IPS-15b (cell line): ENCODE measurements around the gene LGR5.

ENCODE experiments used
- H3K27me3 ChIP-seq: one replicate; pipeline ENCODE4 v1.6.1; 2013; ENCODE audit warnings: low read length; ENCODE audit not compliant: control insufficient read depth, insufficient read depth
- H3K36me3 ChIP-seq: one replicate; pipeline ENCODE4 v1.6.1; 2013; ENCODE audit warnings: low read length; ENCODE audit not compliant: control insufficient read depth, insufficient read depth
- H3K4me1 ChIP-seq: one replicate; pipeline ENCODE4 v1.6.1; 2013; ENCODE audit warnings: mild to moderate bottlenecking, low read length; ENCODE audit not compliant: control insufficient read depth, insufficient read depth
- H3K4me3 ChIP-seq: one replicate; pipeline ENCODE4 v1.5.1; 2013; ENCODE audit warnings: low read depth, low read length
- H3K9ac ChIP-seq: one replicate; pipeline ENCODE4 v1.6.1; 2013; ENCODE audit warnings: low read depth, mild to moderate bottlenecking, low read length
- H3K9me3 ChIP-seq: one replicate; pipeline ENCODE4 v1.6.1; 2013; ENCODE audit warnings: mild to moderate bottlenecking, low read length; ENCODE audit not compliant: control insufficient read depth, insufficient read depth

Gene LGR5

DNA sequence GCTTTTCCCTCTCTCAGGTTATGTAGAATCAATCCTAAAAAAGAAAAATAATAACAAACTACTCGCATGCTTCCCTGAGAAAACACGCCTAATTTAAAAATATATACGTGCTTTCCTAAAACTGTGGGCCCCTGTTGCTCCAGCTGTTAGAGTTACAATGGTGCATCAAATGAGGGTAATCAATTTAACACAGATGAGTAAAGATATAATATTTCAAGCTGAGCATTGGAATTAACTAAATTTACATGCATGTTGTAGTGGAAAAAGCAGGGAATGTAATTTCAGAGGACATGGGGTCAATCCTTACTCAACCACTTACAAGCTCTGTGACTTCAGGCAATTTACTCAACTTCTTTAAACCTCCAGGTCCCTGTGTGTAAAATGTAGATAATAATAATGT lies 22.4 kb upstream of the LGR5 start:
- Histone ChIP-seq H3K9me3 (no peaks in the 10 kb centered on the region), H3K4me1 (no peaks in the 10 kb centered on the region), H3K27me3 (no peaks in the 10 kb centered on the region), H3K4me3 (no peak overlapping the region), H3K36me3 (no peaks in the 10 kb centered on the region), H3K9ac (no peak overlapping the region)

DNA sequence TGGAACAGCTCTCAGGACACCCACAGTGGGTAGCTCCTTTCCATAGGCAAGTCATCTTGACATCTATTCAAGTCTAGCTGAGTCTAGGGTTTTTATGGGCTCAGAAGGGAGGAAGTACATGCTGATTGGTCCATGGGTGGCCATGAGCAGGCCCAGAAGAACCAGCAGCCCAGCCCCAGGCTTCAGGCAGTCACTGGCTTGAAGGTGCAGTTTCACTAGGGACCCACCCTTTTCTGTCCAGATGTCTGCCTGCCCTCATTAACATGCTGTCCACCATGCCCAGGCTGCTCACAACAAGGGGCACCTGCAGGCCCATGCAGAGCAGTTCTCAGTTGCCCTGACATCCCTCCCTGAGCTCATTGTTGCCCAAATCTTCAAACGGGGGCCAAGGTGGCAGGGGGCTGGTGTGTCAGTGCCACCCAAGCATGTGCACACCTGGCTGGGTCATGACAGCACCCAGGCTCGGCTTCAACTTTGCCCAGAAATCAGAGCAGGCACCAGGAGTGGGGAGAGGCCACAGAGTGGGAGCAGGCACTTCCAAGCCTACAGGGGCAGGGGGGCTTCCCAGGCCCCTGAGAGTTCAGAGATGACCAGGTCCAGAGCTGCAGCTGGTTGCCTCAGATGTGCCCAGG lies 18.7 kb upstream of the LGR5 start:
- Histone ChIP-seq H3K36me3 (no peaks in the 10 kb centered on the region), H3K4me1 (no peaks in the 10 kb centered on the region), H3K9me3 (no peaks in the 10 kb centered on the region), H3K27me3 (no peaks in the 10 kb centered on the region), H3K4me3 (no peak overlapping the region), H3K9ac (no peak overlapping the region)

DNA sequence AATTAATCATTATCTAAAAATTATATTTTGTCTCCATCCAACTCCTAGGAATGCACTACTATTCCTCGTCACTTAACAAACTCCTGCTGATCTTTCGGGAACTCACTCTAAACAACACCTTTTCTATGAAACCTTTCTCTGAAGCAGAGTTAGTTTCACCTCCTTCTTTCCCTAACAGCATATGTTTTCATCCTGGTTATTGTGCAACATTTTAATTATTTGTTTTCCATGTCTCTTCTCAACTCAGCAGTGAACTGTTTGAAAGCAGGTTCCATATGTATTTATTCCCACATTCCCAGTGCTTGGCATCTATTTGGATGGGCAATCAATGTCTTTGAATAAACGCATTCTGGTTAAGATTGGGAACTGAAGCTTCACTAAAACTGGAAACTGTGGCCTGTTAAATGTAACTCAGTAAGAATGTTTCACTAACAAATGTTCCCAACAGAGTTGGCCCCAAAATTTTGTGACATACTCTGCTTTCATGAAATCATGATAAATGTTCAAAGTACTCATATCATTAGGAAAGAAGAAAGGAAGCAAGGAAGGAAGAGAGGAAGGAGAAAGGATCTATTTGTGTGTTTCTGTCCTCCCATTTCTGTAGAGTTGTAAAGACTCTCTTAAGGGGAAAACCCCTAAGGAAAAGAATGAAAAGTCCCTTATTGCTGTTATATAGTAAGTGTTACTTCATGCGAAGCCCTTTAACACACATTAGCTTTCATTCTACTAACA lies 13.9 kb upstream of the LGR5 start:
- Histone ChIP-seq H3K36me3 (no peaks in the 10 kb centered on the region), H3K27me3 (no peaks in the 10 kb centered on the region), H3K4me1 (no peaks in the 10 kb centered on the region), H3K9ac (no peak overlapping the region), H3K4me3 (no peak overlapping the region), H3K9me3 (no peaks in the 10 kb centered on the region)

- Histone ChIP-seq H3K4me1 (no peaks in the 10 kb centered on the region), H3K9ac (no peak overlapping the region), H3K4me3 (no peak overlapping the region), H3K36me3 (no peaks in the 10 kb centered on the region), H3K9me3 (no peaks in the 10 kb centered on the region), H3K27me3 (no peaks in the 10 kb centered on the region)
Observed at GRCh38 chr12:71426300-71427047, 13.1 kb upstream of the LGR5 start.

DNA sequence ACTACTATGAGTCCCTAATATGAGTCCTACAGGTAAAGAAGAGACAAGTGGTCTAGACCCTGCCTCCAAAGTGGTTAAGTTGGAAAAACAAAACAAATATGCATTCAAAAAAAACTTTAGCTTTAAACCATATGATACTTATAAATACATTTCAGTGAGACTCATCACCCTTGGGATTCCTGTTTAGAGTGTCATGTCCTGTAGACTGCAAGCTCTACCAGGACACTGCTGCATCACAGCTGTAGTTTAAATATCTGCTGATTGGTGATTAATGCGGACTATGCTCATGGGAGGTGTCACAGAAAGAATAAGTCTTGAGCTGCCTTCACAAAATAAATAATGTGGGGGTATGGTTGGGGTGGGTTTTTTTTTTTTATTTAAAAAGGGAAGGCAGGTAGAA lies 8.8 kb upstream of the LGR5 start:
- Histone ChIP-seq H3K9ac (no peak overlapping the region), H3K27me3 (no peaks in the 10 kb centered on the region), H3K36me3 (no peaks in the 10 kb centered on the region)

GRCh38 chr12:71431991-71432390 lies 7.6 kb upstream of the LGR5 start:
- Histone ChIP-seq H3K9ac (no peak overlapping the region), H3K27me3 (peaks cover under 1% of the 10 kb centered on the region)

More for the DNA sequence above, 8.8 kb upstream of the LGR5 start:
- H3K9me3 ChIP-seq, result peaks cover 3% of the 10 kb centered on the region
- H3K4me3 ChIP-seq, result no peak overlapping the region
- H3K4me1 ChIP-seq, result no peaks in the 10 kb centered on the region

DNA sequence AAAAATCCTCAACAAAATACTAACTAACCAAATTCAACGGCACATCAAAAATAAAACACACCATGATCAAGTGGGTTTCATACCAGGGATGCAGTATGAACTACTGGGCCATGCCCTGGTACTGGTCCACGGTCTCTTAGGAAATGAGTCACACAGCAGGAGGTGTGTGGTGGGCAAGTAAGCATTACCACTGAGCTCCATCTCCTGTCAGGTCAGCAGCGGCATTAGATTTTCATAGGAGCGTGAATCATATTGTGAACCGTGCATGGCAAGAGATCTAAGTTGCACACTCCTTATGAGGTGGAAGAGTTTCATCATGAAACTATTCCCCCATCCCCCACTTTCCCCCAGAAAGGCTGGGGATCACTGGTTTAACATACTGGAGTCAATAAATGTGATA lies 6.7 kb upstream of the LGR5 start:
- no peak overlapping the region for H3K4me3 ChIP-seq
- no peak overlapping the region for H3K9ac ChIP-seq
- peaks cover 9% of the 10 kb centered on the region for H3K9me3 ChIP-seq
- no peaks in the 10 kb centered on the region for H3K4me1 ChIP-seq
- H3K36me3 ChIP-seq, result no peaks in the 10 kb centered on the region
- peaks cover 10% of the 10 kb centered on the region for H3K27me3 ChIP-seq

More at GRCh38 chr12:71431991-71432390, 7.6 kb upstream of the LGR5 start:
- Histone ChIP-seq H3K4me3 (no peak overlapping the region), H3K36me3 (no peaks in the 10 kb centered on the region), H3K9me3 (peaks cover 9% of the 10 kb centered on the region), H3K4me1 (no peaks in the 10 kb centered on the region)

GRCh38 chr12:71436696-71437095 lies 2.9 kb upstream of the LGR5 start:
- H3K4me3 ChIP-seq, result no peak overlapping the region
- H3K9ac ChIP-seq, result no peak overlapping the region
- no peaks in the 10 kb centered on the region for H3K36me3 ChIP-seq
- H3K27me3 ChIP-seq, result peaks cover 48% of the 10 kb centered on the region
- peaks cover 9% of the 10 kb centered on the region for H3K9me3 ChIP-seq
- H3K4me1 ChIP-seq, result no peaks in the 10 kb centered on the region

DNA sequence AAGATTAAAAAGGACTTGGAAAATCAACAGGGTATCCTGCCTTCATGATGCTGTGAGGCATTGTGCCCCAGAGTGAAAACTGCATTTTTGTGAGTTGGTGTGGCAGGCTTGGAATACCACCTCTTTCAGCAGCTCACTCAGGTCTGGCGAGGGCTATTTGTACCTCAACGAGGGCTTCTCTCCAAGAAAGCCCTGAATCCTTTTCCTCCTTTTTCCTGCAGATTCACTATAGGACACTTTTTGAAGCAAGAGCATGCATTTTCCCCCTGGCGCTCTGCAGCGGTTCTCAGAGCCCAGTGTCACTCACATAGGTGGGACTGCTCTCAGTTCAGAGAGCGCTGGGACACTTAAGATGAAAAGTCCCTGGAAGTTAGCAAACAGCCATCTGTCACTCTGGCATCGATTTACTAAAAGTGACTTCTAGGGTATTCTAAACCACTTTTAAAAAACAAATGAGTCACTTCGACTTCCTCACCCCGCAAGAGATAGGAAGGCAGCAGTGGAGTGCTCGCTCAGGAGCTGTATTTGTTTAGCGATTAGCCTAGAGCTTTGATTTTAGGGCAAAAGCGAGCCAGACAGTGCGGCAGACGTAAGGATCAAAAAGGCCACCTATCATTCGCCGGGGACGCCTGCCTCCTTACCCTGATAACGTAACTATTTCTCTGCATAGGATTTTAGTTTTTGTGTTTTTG lies 782 bp upstream of the LGR5 start:
- Histone ChIP-seq H3K4me3 (peak overlapping the region; percentile 65), H3K27me3 (peaks cover 66% of the 10 kb centered on the region), H3K9ac (no peak overlapping the region), H3K9me3 (peaks cover 9% of the 10 kb centered on the region), H3K4me1 (no peaks in the 10 kb centered on the region), H3K36me3 (no peaks in the 10 kb centered on the region)

DNA sequence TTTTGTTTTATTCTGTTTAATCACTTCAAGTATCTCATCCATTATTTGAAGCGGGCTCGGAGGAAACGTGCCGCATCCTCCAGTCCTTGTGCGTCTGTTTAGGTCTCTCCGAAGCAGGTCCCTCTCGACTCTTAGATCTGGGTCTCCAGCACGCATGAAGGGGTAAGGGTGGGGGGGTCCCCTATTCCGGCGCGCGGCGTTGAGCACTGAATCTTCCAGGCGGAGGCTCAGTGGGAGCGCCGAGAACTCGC lies 311 bp upstream of the LGR5 start:
- peaks cover 66% of the 10 kb centered on the region for H3K27me3 ChIP-seq
- no peaks in the 10 kb centered on the region for H3K4me1 ChIP-seq
- H3K9me3 ChIP-seq, result peaks cover 9% of the 10 kb centered on the region
- H3K4me3 ChIP-seq, result peak overlapping the region; percentile 65
- H3K36me3 ChIP-seq, result no peaks in the 10 kb centered on the region
- H3K9ac ChIP-seq, result no peak overlapping the region

GRCh38 chr12:71440345-71440762 lies 756 bp downstream of the LGR5 start:
- H3K36me3 ChIP-seq, result no peaks in the 10 kb centered on the region
- H3K27me3 ChIP-seq, result peaks cover 66% of the 10 kb centered on the region
- H3K9ac ChIP-seq, result no peak overlapping the region
- H3K4me1 ChIP-seq, result no peaks in the 10 kb centered on the region
- H3K9me3 ChIP-seq, result peaks cover 9% of the 10 kb centered on the region
- peak overlapping the region; percentile 65 for H3K4me3 ChIP-seq
